EL (cell line): Measurements from ENCODE around the gene TOP3B.

ENCODE experiments used
- DNase-seq: peaks from one replicate; pipeline ENCODE4 v3.0.0-alpha.2; 2016

TOP3B gene

GRCh38 chr22:22010358-22010757 lies 27.8 kb upstream of the TOP3B start:
- no peak for DNase-seq

- DNase-seq: no peak
These were observed 27.1 kb upstream of the TOP3B start for GRCh38 chr22:22009661-22010060.

- DNase-seq: no peak
These were observed 24.0 kb upstream of the TOP3B start for GRCh38 chr22:22006596-22006990.

DNA sequence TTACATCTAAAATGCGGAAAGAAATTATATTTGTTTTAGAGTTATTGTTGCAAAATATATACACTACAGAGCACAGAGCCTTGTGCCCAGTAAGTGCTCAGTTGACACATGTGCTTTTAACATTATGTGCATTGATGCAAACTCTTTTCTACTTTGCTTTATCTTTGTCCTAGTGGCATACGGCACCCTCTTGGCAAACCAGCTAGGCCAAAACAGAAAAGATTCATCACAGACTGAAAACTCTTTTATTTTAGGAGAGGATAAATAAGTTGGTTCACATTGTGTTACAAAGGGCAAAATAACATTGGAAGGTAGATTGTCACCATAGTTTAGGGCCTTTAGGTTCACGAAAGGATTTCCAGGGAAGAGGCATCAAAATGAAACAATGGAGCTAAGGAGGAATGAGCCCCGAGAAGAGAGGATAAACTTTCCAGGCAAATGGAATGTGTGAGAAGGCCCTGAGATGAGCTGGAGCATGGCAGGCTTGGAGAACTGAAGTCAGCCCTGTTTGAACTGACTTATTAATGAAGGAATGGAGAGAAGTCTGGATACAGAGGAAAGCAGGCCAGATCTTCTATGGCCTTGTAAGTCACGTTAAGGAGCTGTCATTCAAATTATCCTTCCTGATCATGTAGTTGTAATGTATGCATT lies 23.5 kb upstream of the TOP3B start:
- no peak for DNase-seq

DNA sequence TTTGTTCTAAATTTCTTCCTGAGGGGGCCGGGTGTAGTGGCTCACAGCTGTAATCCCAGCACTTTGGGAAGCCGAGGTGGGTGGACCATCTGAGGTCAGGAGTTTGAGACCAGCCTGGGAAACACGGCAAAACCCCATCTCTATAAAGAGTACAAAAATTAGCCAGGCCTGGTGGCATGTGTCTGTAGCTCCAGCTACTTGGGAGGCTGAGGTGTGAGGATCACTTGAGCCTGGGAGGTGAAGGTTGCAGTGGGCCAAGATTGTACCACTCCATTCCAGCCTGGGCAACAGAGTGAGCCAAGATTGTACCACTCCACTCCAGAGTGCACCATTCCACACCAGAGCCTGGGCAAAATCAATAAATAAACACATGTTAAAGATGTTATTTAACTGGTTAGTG lies 20.6 kb upstream of the TOP3B start:
- DNase-seq: no peak

- no peak for DNase-seq
These were observed 20.0 kb upstream of the TOP3B start for GRCh38 chr22:22002526-22003055.

DNA sequence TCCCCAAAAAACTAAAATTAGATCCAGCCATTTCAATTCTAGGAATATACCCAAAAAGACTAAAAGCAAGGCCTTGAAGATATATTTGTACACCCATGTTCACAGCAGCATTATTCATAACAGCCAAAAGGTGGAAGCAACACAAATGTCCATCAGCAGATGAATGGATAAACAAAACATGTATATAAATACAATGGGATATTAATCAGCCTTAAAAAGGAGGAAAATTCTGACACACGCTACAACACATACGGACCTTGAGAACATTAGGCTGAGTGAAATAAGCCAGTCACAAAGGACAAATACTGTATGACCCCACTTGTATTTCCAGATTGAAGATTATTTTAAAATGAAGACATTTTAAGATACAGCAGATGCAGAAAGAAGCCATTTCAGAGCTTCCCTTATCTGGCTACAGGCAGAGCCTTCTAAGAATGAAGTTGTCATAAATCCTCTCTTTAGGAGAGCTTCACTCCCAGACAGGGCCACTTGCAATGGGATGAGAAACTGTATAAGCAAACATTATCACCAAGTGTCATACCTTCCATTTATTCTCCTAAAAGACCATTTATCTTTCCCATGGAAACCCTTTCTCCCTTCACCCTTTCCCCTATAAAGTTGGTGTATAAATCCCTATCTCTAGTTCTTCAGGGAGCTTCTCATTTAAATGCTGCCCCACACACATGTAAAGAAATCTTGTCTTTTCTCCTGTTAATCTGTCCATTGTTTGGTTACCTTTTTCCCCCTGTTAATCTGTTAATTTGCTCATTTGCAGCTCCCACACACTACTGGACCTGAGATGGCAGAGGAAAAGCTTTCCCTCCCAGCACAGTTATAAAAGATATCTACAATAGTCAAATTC lies 19.3 kb upstream of the TOP3B start:
- DNase-seq: no peak

DNA sequence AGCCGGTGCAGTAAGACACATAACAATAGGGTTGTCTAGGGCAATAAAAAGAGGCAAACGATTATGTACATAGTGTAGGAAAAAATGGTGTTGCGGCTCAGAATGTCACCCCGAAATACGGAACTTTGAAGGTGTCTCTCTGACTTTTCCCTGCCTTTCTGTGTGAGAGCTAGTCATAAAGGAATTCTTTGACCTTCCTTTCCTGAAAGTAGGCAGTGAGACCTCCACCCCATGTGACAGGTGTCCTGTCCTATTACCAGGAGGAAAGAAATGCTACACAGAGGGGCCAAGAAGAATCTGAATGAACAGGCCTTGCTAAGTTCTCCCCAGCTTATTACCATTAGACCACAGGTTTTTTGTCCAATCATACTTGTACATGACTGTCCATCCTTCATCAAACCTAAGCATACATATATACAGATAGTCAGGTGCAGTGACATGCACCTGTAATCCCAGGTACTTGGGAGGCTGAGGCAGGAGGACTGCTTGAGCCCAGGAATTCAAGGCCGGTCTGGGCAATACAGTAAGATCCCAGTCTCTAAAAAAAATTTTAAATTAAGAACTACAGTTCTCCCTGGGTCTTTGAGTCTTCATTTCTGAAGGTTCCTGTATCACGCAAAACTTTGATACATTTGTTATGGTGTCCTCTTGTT lies 16.1 kb upstream of the TOP3B start:
- no peak for DNase-seq

- no peak for DNase-seq
These were observed 13.7 kb upstream of the TOP3B start for GRCh38 chr22:21996175-21996720.

DNA sequence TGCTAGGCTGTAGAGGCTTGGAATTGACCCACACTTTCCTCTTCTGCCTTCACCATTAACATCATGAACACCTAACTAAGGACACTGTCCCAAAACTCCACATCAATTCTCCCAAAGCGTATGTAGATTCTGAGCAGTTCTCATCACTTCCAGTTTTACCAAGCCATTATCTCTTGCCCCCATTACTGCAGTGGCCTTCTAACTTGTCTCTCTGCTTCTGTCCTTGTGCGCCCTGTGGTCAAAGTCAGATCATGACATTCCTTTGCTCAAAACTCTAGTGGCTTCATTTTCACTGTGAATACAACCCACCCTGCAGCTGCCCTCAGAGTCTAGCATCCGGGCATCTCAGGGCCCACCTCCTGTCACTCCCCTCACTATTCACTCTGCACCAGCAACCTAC lies 13.1 kb upstream of the TOP3B start:
- DNase-seq: no peak

- no peak for DNase-seq
These were observed 12.4 kb upstream of the TOP3B start for GRCh38 chr22:21994881-21995444.

DNA sequence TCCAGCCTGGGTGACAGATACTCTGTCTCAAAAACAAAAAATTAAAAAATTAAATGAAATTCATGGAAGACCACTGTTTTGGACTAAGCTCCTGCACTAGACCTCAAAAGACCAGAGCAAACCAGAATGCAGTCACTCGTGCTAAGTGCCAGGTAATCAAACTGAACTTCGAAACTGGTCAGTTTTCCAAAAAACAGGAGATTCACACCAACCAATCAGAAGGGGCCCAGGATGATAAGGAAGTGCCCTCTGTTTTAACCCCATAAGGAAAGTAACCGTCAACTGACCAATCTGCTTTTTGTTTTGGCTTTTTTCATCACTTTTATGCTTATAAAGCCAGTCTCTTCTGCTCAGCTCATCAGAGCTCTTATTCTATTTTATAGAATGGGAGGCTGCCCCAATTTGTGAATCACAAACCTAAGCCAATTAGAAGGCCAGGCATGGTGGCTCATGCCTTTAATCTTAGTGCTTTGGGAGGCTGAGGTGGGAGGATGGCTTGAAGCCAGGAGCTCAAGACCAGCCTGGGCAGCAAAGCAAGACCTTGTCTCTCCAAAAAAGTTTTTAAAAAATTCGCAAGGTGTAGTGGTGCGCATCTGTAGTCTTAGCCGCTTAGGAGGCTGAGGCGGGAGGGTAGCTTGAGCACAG lies 10.1 kb upstream of the TOP3B start:
- DNase-seq: no peak

DNA sequence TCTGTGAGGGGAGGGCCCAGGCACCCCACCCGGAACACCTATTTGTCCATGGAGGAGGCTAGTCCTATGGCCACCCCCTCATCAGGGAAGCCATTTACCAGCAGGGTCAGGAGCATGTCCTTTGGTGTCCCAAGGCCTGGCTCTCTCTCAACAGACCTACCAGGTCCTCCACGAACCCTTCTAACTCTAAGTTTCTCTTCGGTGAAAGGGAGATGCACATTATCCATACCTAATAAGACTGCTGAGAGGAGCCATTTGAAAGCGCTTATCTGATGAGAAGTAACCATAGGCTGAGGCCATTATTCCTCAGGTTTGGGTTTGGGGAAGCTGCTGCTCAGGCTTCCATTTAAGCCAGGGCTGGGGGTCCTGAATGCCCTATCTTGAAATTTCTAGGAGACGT lies 9.2 kb upstream of the TOP3B start:
- no peak for DNase-seq

GRCh38 chr22:21991304-21991596 lies 8.7 kb upstream of the TOP3B start:
- no peak for DNase-seq

GRCh38 chr22:21990445-21991303 lies 8.1 kb upstream of the TOP3B start:
- DNase-seq: no peak

DNA sequence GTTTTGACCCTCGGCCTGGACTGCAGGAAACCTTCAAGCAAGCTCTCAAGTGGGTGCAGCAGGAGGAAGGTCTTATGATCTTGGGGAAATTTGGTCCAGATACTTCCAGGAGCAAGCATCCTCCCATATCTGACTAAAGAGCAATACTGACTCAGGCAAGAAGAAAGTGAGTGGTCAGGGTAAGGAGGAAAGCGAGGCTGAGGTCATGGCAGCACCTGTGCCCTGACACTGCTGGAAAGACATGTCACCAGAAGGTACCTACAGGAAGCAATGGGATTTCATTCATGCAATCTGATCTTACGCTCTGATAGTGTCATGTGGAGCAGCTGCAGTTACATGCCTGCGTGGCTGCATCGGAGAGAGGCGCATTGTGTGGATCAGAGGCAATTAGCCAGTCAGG lies 6.5 kb upstream of the TOP3B start:
- DNase-seq: no peak

DNA sequence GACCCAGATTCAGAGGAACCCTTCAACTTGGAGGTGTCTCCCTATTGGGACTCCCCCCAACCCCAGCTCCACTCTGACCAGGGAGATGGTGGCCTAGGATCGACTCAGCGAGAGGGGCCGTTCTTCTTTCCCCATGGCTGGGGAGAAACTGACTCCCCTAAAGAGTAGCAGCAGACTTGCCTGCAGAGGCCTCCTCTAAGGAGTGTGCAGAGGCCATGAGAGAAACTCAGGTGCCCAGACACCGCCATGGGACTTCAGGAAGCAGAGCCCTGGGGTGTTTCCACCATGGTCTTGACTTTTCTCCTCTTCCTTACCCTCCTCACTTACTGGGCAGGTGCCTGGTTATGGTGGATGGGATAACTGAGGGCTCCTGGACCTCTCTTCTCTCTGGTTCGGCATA lies 2.6 kb upstream of the TOP3B start:
- DNase-seq: no peak

GRCh38 chr22:21984793-21985192 lies 2.2 kb upstream of the TOP3B start:
- DNase-seq: peak; percentile 30

- no peak for DNase-seq
These were observed 713 bp downstream of the TOP3B start for GRCh38 chr22:21981874-21982273.

GRCh38 chr22:21980547-21980946 lies 2.0 kb downstream of the TOP3B start:
- DNase-seq: no peak

- no peak for DNase-seq
These were observed 3.8 kb downstream of the TOP3B start for GRCh38 chr22:21978564-21979386.
